GM23338 (cell line): ENCODE data around the gene KLHDC7B. TPM values are rescaled to one million over a fixed set of nuclear protein-coding genes. Genes with fewer than 3 reads are reported as not detected.

Experiments
- ATAC-seq: fragments of 200-7000 bp; cut with Tn5 transposase; 3 replicates; pipeline ENCODE4 v1.9.1; 2020
- DNase-seq: peaks from one replicate; pipeline ENCODE4 v3.0.0-alpha.2; 2015; ENCODE audit warnings: low spot score
- H2AFZ ChIP-seq: fragments of 200-600 bp; sonication (generic); 2 replicates; pipeline ENCODE4 v1.8.0; 2016; ENCODE audit warnings: antibody characterized with exemption, mild to moderate bottlenecking, moderate library complexity
- H3F3A ChIP-seq: fragments of 200-600 bp; sonication (generic); replicated peaks from 2 replicates; pipeline ENCODE4 v1.8.0; 2017; ENCODE audit warnings: antibody characterized with exemption, mixed run types, low read depth
- H3K27ac ChIP-seq: fragments of 200-600 bp; sonication (generic); 2 replicates; pipeline ENCODE4 v1.6.1; 2016; ENCODE audit warnings: low read depth
- H3K27me3 ChIP-seq: fragments of 200-600 bp; sonication (generic); 2 replicates; pipeline ENCODE4 v1.8.0; 2016; ENCODE audit warnings: mild to moderate bottlenecking, mixed run types, moderate library complexity; ENCODE audit not compliant: insufficient read depth
- H3K36me3 ChIP-seq: fragments of 200-600 bp; sonication (generic); 2 replicates; pipeline ENCODE4 v1.8.0; 2016; ENCODE audit warnings: mild to moderate bottlenecking; ENCODE audit not compliant: insufficient read depth
- H3K4me1 ChIP-seq: fragments of 200-600 bp; sonication (generic); 2 replicates; pipeline ENCODE4 v1.8.0; 2016; ENCODE audit warnings: mild to moderate bottlenecking, moderate library complexity; ENCODE audit not compliant: insufficient read depth
- H3K4me2 ChIP-seq: fragments of 200-600 bp; sonication (generic); 2 replicates; pipeline ENCODE4 v1.7.1; 2017; ENCODE audit warnings: mixed run types
- H3K4me3 ChIP-seq: fragments of 200-600 bp; sonication (generic); 2 replicates; pipeline ENCODE4 v1.6.1; 2016; ENCODE audit warnings: mixed run types
- H3K79me2 ChIP-seq: fragments of 200-600 bp; sonication (generic); replicated peaks from 2 replicates; pipeline ENCODE4 v1.8.0; 2017; ENCODE audit warnings: mild to moderate bottlenecking; ENCODE audit not compliant: insufficient read depth
- H3K9me2 ChIP-seq: fragments of 200-600 bp; sonication (generic); 2 replicates; pipeline ENCODE4 v1.8.0; 2017; ENCODE audit not compliant: insufficient read depth
- H4K20me1 ChIP-seq: fragments of 200-600 bp; sonication (generic); replicated peaks from 2 replicates; pipeline ENCODE4 v1.8.0; 2017; ENCODE audit warnings: mild to moderate bottlenecking; ENCODE audit not compliant: insufficient read depth
- H3K27ac Mint-ChIP-seq: 2 replicates; pipeline ENCODE4 v1.8.0; 2020; ENCODE audit warnings: inconsistent platforms, mild to moderate bottlenecking, moderate library complexity, mixed read lengths
- H3K27me3 Mint-ChIP-seq: 3 replicates; pipeline ENCODE4 v1.8.0; 2022; ENCODE audit warnings: low read depth, mild to moderate bottlenecking, moderate library complexity, mixed read lengths, inconsistent platforms; ENCODE audit not compliant: insufficient read depth, poor library complexity
- H3K36me3 Mint-ChIP-seq: 3 replicates; pipeline ENCODE4 v1.8.0; 2021; ENCODE audit warnings: low read depth, mild to moderate bottlenecking, inconsistent platforms, moderate library complexity, mixed read lengths
- H3K4me1 Mint-ChIP-seq: 3 replicates; pipeline ENCODE4 v1.8.0; 2020; ENCODE audit warnings: mild to moderate bottlenecking, inconsistent platforms, mixed read lengths
- H3K4me3 Mint-ChIP-seq: 3 replicates; pipeline ENCODE4 v1.8.0; 2021; ENCODE audit warnings: moderate library complexity, mild to moderate bottlenecking, inconsistent platforms, mixed read lengths
- H3K9me3 Mint-ChIP-seq: 3 replicates; pipeline ENCODE4 v1.8.0; 2020; ENCODE audit warnings: moderate library complexity, mild to moderate bottlenecking, inconsistent platforms, mixed read lengths
- CREB1 ChIP-seq: fragments of 250-450 bp; sonication (Bioruptor Pico); IDR thresholded peaks from 2 replicates; pipeline ENCODE4 v1.5.0; 2020; ENCODE audit warnings: low read depth, mild to moderate bottlenecking, moderate library complexity
- EZH2 ChIP-seq: fragments of 200-600 bp; sonication (generic); IDR thresholded peaks from one replicate; pipeline ENCODE4 v1.8.0; 2017; ENCODE audit warnings: antibody characterized with exemption, mild to moderate bottlenecking, low read depth; ENCODE audit not compliant: unreplicated experiment
- EZH2phosphoT487 ChIP-seq: fragments of 200-600 bp; sonication (generic); IDR thresholded peaks from one replicate; pipeline ENCODE4 v1.8.1; 2018; ENCODE audit warnings: antibody characterized with exemption; ENCODE audit not compliant: unreplicated experiment
- JUNB ChIP-seq: IDR thresholded peaks from one replicate; pipeline ENCODE4 v1.6.1; 2016; ENCODE audit warnings: antibody characterized with exemption; ENCODE audit not compliant: unreplicated experiment
- NANOG ChIP-seq: IDR thresholded peaks from 2 replicates; pipeline ENCODE4 v1.6.1; 2016; ENCODE audit warnings: antibody characterized with exemption, borderline replicate concordance
- POLR2AphosphoS5 ChIP-seq: IDR thresholded peaks from 2 replicates; pipeline ENCODE4 v1.6.1; 2016; ENCODE audit warnings: antibody characterized with exemption, low read depth
- STAT1 ChIP-seq: IDR thresholded peaks from one replicate; pipeline ENCODE4 v1.6.1; 2016; ENCODE audit warnings: antibody characterized with exemption; ENCODE audit not compliant: unreplicated experiment
- ZNF114 ChIP-seq: fragments of 250-450 bp; sonication (Bioruptor Pico); IDR thresholded peaks from 2 replicates; pipeline ENCODE4 v1.5.0; 2020; ENCODE audit warnings: mild to moderate bottlenecking, moderate library complexity
- ZNF331 ChIP-seq: fragments of 250-450 bp; sonication (Bioruptor Pico); IDR thresholded peaks from 2 replicates; pipeline ENCODE4 v1.5.0; 2020; ENCODE audit warnings: low read depth, mild to moderate bottlenecking, moderate library complexity
- polyA plus RNA-seq: library from polyadenylated mRNA; unstranded; fragments of >200 nt; fragmentation: Nextera tagmentation; extraction: Ambion mirVana; gene quantifications from 2 replicates; pipeline ENCODE4 v1.2.1, GENCODE V29; 2016
- total RNA-seq: library from RNA; depleted of rRNA; stranded (reverse); fragments of >200 nt; shearing (Covaris generic); gene quantifications from 2 replicates; pipeline ENCODE4 v1.2.3, GENCODE V29; 2014
- TF ChIP-seq, protein P1 (sequence below): IDR thresholded peaks from one replicate; pipeline ENCODE4 v1.6.1; 2018; ENCODE audit warnings: antibody characterized with exemption; ENCODE audit not compliant: unreplicated experiment
- TF ChIP-seq, protein P2 (sequence below), 2 experiments: fragments of 200-600 bp in 1 of 2; sonication (generic) in 1 of 2; conservative IDR thresholded peaks; 2 replicates each; pipeline versions ENCODE4 v1.5.1 to v1.6.1; 2016 to 2017; ENCODE audit warnings: antibody characterized with exemption in 2 of 2, low read depth in 2 of 2, mild to moderate bottlenecking in 2 of 2, moderate library complexity in 1 of 2
- TF ChIP-seq, protein P3 (sequence below): IDR thresholded peaks from 2 replicates; pipeline ENCODE4 v1.6.1; 2016; ENCODE audit warnings: antibody characterized with exemption

The KLHDC7B gene
- total and polyA plus RNA-seq, 2 experiments from 2014 or later = not detected

DNA sequence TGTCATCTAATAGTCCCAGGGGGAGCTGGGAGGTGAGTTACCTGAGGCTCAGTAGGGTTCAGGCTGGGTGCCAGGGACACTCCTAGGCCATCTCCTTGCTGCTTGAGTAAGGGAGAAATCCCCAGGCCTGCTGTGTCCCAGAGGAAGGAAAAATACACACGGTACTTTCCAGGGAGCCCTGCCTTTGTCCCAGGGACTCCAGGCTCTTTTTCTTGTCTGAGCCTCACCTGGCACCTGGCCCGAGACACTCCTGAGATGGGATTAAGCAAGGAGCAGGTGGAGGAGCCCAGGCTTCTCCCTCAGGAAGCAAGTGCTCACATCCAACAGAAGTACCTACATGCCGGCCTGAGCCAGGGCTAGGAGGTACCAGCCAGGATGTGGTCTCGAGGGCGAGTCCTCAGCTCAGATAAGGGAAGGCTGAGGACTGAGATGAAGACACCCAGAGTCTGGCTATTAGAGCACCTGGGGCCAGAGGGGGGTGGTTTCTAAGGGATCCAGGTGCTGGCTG, 899 bp upstream of the KLHDC7B start (continued):
- TF ChIP-seq, protein P1, sequence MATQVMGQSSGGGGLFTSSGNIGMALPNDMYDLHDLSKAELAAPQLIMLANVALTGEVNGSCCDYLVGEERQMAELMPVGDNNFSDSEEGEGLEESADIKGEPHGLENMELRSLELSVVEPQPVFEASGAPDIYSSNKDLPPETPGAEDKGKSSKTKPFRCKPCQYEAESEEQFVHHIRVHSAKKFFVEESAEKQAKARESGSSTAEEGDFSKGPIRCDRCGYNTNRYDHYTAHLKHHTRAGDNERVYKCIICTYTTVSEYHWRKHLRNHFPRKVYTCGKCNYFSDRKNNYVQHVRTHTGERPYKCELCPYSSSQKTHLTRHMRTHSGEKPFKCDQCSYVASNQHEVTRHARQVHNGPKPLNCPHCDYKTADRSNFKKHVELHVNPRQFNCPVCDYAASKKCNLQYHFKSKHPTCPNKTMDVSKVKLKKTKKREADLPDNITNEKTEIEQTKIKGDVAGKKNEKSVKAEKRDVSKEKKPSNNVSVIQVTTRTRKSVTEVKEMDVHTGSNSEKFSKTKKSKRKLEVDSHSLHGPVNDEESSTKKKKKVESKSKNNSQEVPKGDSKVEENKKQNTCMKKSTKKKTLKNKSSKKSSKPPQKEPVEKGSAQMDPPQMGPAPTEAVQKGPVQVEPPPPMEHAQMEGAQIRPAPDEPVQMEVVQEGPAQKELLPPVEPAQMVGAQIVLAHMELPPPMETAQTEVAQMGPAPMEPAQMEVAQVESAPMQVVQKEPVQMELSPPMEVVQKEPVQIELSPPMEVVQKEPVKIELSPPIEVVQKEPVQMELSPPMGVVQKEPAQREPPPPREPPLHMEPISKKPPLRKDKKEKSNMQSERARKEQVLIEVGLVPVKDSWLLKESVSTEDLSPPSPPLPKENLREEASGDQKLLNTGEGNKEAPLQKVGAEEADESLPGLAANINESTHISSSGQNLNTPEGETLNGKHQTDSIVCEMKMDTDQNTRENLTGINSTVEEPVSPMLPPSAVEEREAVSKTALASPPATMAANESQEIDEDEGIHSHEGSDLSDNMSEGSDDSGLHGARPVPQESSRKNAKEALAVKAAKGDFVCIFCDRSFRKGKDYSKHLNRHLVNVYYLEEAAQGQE = no peak
- TF ChIP-seq CREB1 (no peak), EZH2phosphoT487 (no peak), ZNF114 (no peak), NANOG (no peak)
- TF ChIP-seq, protein P2, sequence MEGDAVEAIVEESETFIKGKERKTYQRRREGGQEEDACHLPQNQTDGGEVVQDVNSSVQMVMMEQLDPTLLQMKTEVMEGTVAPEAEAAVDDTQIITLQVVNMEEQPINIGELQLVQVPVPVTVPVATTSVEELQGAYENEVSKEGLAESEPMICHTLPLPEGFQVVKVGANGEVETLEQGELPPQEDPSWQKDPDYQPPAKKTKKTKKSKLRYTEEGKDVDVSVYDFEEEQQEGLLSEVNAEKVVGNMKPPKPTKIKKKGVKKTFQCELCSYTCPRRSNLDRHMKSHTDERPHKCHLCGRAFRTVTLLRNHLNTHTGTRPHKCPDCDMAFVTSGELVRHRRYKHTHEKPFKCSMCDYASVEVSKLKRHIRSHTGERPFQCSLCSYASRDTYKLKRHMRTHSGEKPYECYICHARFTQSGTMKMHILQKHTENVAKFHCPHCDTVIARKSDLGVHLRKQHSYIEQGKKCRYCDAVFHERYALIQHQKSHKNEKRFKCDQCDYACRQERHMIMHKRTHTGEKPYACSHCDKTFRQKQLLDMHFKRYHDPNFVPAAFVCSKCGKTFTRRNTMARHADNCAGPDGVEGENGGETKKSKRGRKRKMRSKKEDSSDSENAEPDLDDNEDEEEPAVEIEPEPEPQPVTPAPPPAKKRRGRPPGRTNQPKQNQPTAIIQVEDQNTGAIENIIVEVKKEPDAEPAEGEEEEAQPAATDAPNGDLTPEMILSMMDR (conservative IDR thresholded peaks at IDR 0.05; ENCODE audit: low read depth in 2 of 2) = no peak

DNA sequence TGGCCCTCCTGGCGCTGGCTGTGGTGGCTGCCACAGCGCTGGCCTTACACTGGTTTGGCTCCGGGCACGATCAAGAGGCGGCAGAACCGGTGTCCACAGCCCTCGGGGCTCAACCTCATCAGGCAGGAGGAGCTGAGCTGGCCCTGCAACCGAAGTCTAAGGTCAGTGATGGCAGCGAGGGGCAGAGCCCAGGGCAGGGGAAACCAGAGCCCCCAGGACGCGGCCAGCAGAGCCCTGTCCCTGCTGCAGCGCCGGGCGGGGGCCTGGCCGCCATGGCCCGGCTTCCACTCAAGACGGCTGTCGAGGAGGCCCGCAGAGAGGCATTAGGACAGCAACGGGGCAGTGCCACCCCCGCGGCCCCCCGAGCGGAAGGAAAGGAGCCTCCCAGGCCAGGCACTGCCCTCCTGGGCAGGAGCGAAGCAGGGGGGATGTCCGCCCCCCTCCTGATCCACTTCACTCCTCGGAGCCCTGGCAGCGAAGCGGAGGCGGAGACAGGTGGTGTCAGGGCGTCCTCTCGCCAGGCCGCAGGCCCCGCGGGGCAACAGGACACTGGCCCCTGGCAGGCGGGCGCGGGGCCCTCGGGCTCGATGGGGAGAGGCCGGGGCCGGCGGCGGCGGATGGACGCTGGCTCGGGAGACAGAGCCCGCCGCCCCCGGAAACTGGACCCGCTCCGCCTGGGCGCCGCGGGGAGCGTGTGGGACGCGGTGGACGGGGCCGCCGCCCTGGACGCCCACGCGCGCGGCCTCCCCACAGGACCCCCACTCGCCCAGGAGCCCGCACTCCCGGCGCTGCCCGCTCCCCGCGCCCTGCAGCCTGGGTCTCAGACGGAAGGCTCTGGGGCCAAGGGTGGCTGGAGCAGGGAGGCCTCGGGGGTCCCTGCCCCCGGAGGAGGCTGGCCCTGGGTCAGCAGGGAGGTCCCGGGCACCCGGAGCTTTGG, 895 bp downstream of the KLHDC7B start:
- H4K20me1 ChIP-seq = no peaks in the 10 kb centered on the region
- ATAC-seq (no peak), DNase-seq (no peak)
- Mint-ChIP-seq H3K27me3 (peaks cover 39% of the 10 kb centered on the region), H3K9me3 (no peaks in the 10 kb centered on the region), H3K36me3 (no peaks in the 10 kb centered on the region), H3K4me3 (no peak overlapping the region), H3K4me1 (no peaks in the 10 kb centered on the region), H3K27ac (no peak overlapping the region)
- H3K27me3 ChIP-seq = peaks cover 39% of the 10 kb centered on the region
- H3K4me3 ChIP-seq = no peak overlapping the region
- no peaks in the 10 kb centered on the region for H3K36me3 ChIP-seq
- H3K79me2 ChIP-seq = no peaks in the 10 kb centered on the region
- H3F3A ChIP-seq = peaks cover 7% of the 10 kb centered on the region; the same call in 1 of the 2 replicates
- H3K9me2 ChIP-seq = no peaks in the 10 kb centered on the region
- H3K4me2 ChIP-seq = no peak overlapping the region
- no peaks in the 10 kb centered on the region; the same call in 1 of the 2 replicates for H3K4me1 ChIP-seq
- H3K27ac ChIP-seq = no peak overlapping the region
- H2AFZ ChIP-seq = no peak overlapping the region
- no peak for TF ChIP-seq EZH2
- TF ChIP-seq EZH2phosphoT487 = no peak
- TF ChIP-seq STAT1 = no peak
- no peak for TF ChIP-seq ZNF331
- no peak for TF ChIP-seq NANOG
- TF ChIP-seq CREB1 = no peak
- TF ChIP-seq, protein P1 = no peak
- TF ChIP-seq, protein P3, sequence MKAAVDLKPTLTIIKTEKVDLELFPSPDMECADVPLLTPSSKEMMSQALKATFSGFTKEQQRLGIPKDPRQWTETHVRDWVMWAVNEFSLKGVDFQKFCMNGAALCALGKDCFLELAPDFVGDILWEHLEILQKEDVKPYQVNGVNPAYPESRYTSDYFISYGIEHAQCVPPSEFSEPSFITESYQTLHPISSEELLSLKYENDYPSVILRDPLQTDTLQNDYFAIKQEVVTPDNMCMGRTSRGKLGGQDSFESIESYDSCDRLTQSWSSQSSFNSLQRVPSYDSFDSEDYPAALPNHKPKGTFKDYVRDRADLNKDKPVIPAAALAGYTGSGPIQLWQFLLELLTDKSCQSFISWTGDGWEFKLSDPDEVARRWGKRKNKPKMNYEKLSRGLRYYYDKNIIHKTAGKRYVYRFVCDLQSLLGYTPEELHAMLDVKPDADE = no peak
- TF ChIP-seq JUNB = no peak
- TF ChIP-seq, protein P2 (conservative IDR thresholded peaks at IDR 0.05; ENCODE audit: low read depth in 2 of 2) = no peak
- no peak for TF ChIP-seq POLR2AphosphoS5
- no peak for TF ChIP-seq ZNF114
